ENCODE data around the gene ILDR2. TPM values are rescaled to one million over a fixed set of nuclear protein-coding genes. Genes with fewer than 3 reads are reported as not detected.

Gene ILDR2
- total and polyA plus RNA-seq, 7 donors = 0.01 to 0.30 (median 0.12) TPM

DNA sequence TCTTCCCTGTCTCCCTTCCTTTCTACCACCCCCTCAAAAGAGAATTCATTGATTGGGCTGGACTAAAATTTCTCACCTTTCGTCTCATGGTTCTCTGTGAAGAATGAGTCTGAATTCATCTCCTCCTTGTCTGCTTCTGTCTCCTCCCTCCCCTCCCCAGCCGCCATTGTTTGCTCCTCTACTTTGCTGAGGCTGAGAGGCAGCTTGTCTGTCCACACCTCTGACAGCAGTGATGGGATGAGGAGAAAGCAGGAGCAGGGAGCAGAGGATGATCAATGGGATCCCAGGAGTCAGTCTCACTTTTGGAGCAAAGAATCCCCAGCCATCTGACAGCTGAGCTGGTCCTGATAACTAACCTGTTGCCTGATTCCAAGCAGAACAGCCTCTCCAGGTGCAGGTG, 2.5 kb downstream of the ILDR2 start:
- WGBS, 3 donors = 53 to 70% (median 57%) methylated on average over 2 of the region's 2 CpGs
- intact Hi-C loops (cut with DNase I) = no loop called here
- no peak for DNase-seq
- no peak overlapping the region for H3K4me3 ChIP-seq
- H3K9me3 ChIP-seq = no peaks in the 10 kb centered on the region
- TF ChIP-seq, protein P1, sequence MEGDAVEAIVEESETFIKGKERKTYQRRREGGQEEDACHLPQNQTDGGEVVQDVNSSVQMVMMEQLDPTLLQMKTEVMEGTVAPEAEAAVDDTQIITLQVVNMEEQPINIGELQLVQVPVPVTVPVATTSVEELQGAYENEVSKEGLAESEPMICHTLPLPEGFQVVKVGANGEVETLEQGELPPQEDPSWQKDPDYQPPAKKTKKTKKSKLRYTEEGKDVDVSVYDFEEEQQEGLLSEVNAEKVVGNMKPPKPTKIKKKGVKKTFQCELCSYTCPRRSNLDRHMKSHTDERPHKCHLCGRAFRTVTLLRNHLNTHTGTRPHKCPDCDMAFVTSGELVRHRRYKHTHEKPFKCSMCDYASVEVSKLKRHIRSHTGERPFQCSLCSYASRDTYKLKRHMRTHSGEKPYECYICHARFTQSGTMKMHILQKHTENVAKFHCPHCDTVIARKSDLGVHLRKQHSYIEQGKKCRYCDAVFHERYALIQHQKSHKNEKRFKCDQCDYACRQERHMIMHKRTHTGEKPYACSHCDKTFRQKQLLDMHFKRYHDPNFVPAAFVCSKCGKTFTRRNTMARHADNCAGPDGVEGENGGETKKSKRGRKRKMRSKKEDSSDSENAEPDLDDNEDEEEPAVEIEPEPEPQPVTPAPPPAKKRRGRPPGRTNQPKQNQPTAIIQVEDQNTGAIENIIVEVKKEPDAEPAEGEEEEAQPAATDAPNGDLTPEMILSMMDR (IDR thresholded peaks at IDR 0.05) = no peak
- H3K27me3 ChIP-seq (ENCODE audit: insufficient read depth in 3 of 3, low read length in 2 of 3) = peaks cover 0 to 41% (median 3%) of the 10 kb centered on the region in 3 donors
- no peak for ATAC-seq
- no peak overlapping the region for H3K27ac ChIP-seq
- H3K4me1 ChIP-seq = no peaks in the 10 kb centered on the region
- no peaks in the 10 kb centered on the region for H3K36me3 ChIP-seq (ENCODE audit: insufficient read depth in 1 of 2, low read depth in 1 of 2)

DNA sequence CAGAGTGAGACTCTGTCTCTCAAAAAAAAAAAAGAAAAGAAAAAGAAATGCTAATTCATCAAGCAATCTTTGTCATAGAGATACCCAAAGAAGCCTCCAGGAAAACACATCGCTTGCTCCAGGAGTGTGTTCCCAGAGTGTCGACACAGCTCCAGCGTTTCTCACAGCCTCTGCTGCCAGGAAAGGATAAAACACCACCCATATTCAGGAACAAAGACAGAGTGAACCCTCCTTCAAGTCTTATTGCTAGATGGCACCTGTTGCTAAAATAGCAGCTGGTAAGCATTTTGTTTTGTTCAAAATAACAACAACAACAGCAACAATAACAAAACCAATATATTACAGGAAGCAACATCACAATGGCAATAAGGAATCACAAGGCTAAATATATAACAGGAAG, 3.1 kb downstream of the ILDR2 start:
- no peak for DNase-seq
- Histone ChIP-seq H3K36me3 (ENCODE audit: insufficient read depth in 1 of 2, low read depth in 1 of 2) (no peaks in the 10 kb centered on the region), H3K4me3 (no peak overlapping the region), H3K27ac (no peak overlapping the region), H3K27me3 (ENCODE audit: insufficient read depth in 3 of 3, low read length in 2 of 3) (peaks cover 0 to 44% (median 3%) of the 10 kb centered on the region in 3 donors), H3K4me1 (no peaks in the 10 kb centered on the region), H3K9me3 (no peaks in the 10 kb centered on the region)
- TF ChIP-seq, protein P1 (IDR thresholded peaks at IDR 0.05) = no peak
- ATAC-seq = no peak
- WGBS, 3 donors = 25 to 28% (median 28%) methylated on average over 3 of the region's 3 CpGs
- intact Hi-C loops (cut with DNase I) = no loop called here

DNA sequence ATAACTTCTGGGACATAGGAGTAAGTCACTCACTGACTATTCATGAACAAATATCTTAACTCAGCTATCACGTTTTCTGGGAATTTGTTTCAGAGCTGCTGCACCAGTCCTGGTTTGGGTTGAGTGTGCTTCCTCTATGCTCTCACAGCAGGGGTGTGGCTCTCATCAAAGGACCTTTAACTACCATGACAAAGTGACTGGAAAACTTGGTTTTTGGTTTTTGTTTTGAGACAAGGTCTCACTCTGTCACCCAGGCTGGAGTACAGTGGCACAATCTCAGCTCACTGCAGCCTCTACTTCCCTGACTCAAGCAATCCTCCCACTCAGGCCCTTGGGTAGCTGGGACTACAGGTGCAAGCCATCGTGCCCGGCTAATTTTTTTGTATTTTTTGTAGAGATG, 4.1 kb downstream of the ILDR2 start:
- peaks cover 0 to 44% (median 3%) of the 10 kb centered on the region in 3 donors for H3K27me3 ChIP-seq (ENCODE audit: insufficient read depth in 3 of 3, low read length in 2 of 3)
- H3K36me3 ChIP-seq (ENCODE audit: insufficient read depth in 1 of 2, low read depth in 1 of 2) = no peaks in the 10 kb centered on the region
- no peaks in the 10 kb centered on the region for H3K9me3 ChIP-seq
- 82 to 89% (median 84%) methylated on average over 3 of the region's 3 CpGs for WGBS, 3 donors
- H3K4me1 ChIP-seq = no peaks in the 10 kb centered on the region
- DNase-seq (no peak), ATAC-seq (no peak)
- H3K4me3 ChIP-seq = no peak overlapping the region
- TF ChIP-seq, protein P1 (IDR thresholded peaks at IDR 0.05) = no peak
- intact Hi-C loops (cut with DNase I) = no loop called here
- no peak overlapping the region for H3K27ac ChIP-seq

DNA sequence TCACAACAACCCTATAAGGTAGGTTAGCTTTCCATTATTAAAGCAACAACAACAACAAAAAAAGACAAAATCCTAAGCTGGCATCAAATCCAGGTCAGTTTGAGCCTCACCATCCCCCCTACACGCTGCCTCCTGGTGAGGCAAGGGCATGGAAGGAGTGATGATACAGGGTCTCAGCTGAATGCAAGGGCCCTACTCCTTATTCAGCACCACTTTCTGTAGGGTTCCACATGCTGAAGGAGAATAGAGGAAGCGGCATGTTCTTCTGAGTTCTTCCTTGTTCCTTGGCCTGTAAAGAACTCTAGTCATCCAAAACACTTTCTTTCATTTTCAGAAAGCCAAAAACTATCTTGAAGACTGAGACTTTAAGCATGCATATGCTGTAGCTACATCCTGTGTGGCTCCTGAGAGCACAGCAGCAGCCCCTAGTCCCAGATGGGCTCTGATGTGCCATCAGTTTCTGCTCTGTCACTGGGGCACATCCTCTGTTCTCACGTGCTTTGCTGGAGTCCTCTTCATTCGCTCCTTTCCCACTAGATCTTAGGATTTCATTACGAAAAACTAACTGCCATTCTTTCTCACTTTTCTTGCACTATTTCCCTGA, 6.2 kb downstream of the ILDR2 start:
- H3K36me3 ChIP-seq (ENCODE audit: insufficient read depth in 1 of 2, low read depth in 1 of 2) = no peaks in the 10 kb centered on the region
- ATAC-seq (no peak), DNase-seq (no peak)
- H3K27me3 ChIP-seq (ENCODE audit: insufficient read depth in 3 of 3, low read length in 2 of 3) = peaks cover 0 to 43% (median 3%) of the 10 kb centered on the region in 3 donors
- no peaks in the 10 kb centered on the region for H3K4me1 ChIP-seq
- H3K9me3 ChIP-seq = no peaks in the 10 kb centered on the region
- WGBS, 3 donors = 89 to 91% (median 90%) methylated on average over 5 of the region's 5 CpGs
- TF ChIP-seq, protein P1 (IDR thresholded peaks at IDR 0.05) = no peak
- H3K4me3 ChIP-seq = no peak overlapping the region
- intact Hi-C loops (cut with DNase I) = no loop called here
- no peak overlapping the region for H3K27ac ChIP-seq
